H9 (cell line): ENCODE data around the gene NLGN4X. TPM values are rescaled to one million over a fixed set of nuclear protein-coding genes. Genes with fewer than 3 reads are reported as not detected.

Experiments
- DNase-seq: peaks from one replicate; pipeline ENCODE4 v3.0.0-alpha.2; 2017
- H2AFZ ChIP-seq: one replicate; pipeline ENCODE4 v1.6.1; 2013; ENCODE audit warnings: mild to moderate bottlenecking, low read length, control low read depth, moderate library complexity
- H2AK5ac ChIP-seq: 2 replicates; pipeline ENCODE4 v1.6.1; 2013; ENCODE audit warnings: low read length, control low read depth, mixed read lengths; ENCODE audit not compliant: insufficient read length
- H2BK120ac ChIP-seq: one replicate; pipeline ENCODE4 v1.6.1; 2013; ENCODE audit warnings: low read depth, mild to moderate bottlenecking, low read length, control low read depth, inconsistent platforms; ENCODE audit not compliant: poor library complexity, severe bottlenecking
- H2BK12ac ChIP-seq: 2 replicates; pipeline ENCODE4 v1.6.1; 2013; ENCODE audit warnings: low read length, control low read depth, mixed read lengths, low read depth; ENCODE audit not compliant: insufficient read length
- H2BK15ac ChIP-seq: 2 replicates; pipeline ENCODE4 v1.6.1; 2013; ENCODE audit warnings: low read depth, low read length, control low read depth
- H2BK20ac ChIP-seq: one replicate; pipeline ENCODE4 v1.6.1; 2013; ENCODE audit warnings: low read depth, mild to moderate bottlenecking, low read length, control low read depth, inconsistent platforms; ENCODE audit not compliant: poor library complexity, severe bottlenecking
- H2BK5ac ChIP-seq: 2 replicates; pipeline ENCODE4 v1.6.1; 2013; ENCODE audit warnings: low read length, control low read depth, mixed read lengths; ENCODE audit not compliant: insufficient read length
- H3K14ac ChIP-seq: 2 replicates; pipeline ENCODE4 v1.6.1; 2013; ENCODE audit warnings: low read length, control low read depth; ENCODE audit not compliant: insufficient read depth
- H3K18ac ChIP-seq: 2 replicates; pipeline ENCODE4 v1.6.1; 2013; ENCODE audit warnings: low read depth, mild to moderate bottlenecking, mixed read lengths, low read length, control low read depth; ENCODE audit not compliant: insufficient read length
- H3K23ac ChIP-seq: 2 replicates; pipeline ENCODE4 v1.6.1; 2013; ENCODE audit warnings: low read length, control low read depth, mixed read lengths, low read depth; ENCODE audit not compliant: insufficient read length
- H3K23me2 ChIP-seq: 2 replicates; pipeline ENCODE4 v1.6.1; 2013; ENCODE audit warnings: low read depth, mild to moderate bottlenecking, mixed read lengths, low read length, control low read depth; ENCODE audit not compliant: insufficient read length, poor library complexity, severe bottlenecking
- H3K27ac ChIP-seq: 2 replicates; pipeline ENCODE4 v1.5.1; 2013; ENCODE audit warnings: low read length, control low read depth, mixed read lengths, low read depth; ENCODE audit not compliant: insufficient read length
- H3K27me3 ChIP-seq: 2 replicates; pipeline ENCODE4 v1.6.1; 2013; ENCODE audit warnings: low read length, control low read depth, inconsistent platforms; ENCODE audit not compliant: insufficient read depth
- H3K4ac ChIP-seq: 2 replicates; pipeline ENCODE4 v1.6.1; 2013; ENCODE audit warnings: low read depth, mild to moderate bottlenecking, control low read depth, inconsistent platforms, low read length, moderate library complexity
- H3K4me1 ChIP-seq: 2 replicates; pipeline ENCODE4 v1.6.1; 2013; ENCODE audit warnings: low read length, control low read depth, inconsistent platforms; ENCODE audit not compliant: insufficient read depth
- H3K4me2 ChIP-seq: 2 replicates; pipeline ENCODE4 v1.6.1; 2013; ENCODE audit warnings: low read length, control low read depth, mixed read lengths; ENCODE audit not compliant: insufficient read length, insufficient read depth
- H3K56ac ChIP-seq: 2 replicates; pipeline ENCODE4 v1.6.1; 2013; ENCODE audit warnings: low read depth, mild to moderate bottlenecking, mixed read lengths, low read length, control low read depth; ENCODE audit not compliant: insufficient read length
- H3K79me1 ChIP-seq: 2 replicates; pipeline ENCODE4 v1.6.1; 2013; ENCODE audit warnings: low read depth, mild to moderate bottlenecking, moderate library complexity, low read length, control low read depth, inconsistent platforms; ENCODE audit not compliant: insufficient read depth, poor library complexity, severe bottlenecking
- H3K79me2 ChIP-seq: 2 replicates; pipeline ENCODE4 v1.6.1; 2013; ENCODE audit warnings: low read length, control low read depth, inconsistent platforms; ENCODE audit not compliant: insufficient read depth
- H3K9ac ChIP-seq: 2 replicates; pipeline ENCODE4 v1.6.1; 2013; ENCODE audit warnings: low read length, control low read depth, mixed read lengths; ENCODE audit not compliant: insufficient read length; ENCODE audit errors: extremely low read depth
- H3K9me3 ChIP-seq: one replicate; pipeline ENCODE4 v1.6.1; 2013; ENCODE audit warnings: low read depth, low read length, inconsistent platforms; ENCODE audit not compliant: control insufficient read depth
- H3T11ph ChIP-seq: one replicate; pipeline ENCODE4 v1.6.1; 2013; ENCODE audit warnings: mild to moderate bottlenecking, low read length, control low read depth, inconsistent platforms
- H4K20me1 ChIP-seq: one replicate; pipeline ENCODE4 v1.6.1; 2013; ENCODE audit not compliant: control insufficient read depth, insufficient read length, insufficient read depth
- H4K5ac ChIP-seq: 2 replicates; pipeline ENCODE4 v1.6.1; 2013; ENCODE audit warnings: low read depth, mild to moderate bottlenecking, mixed read lengths, low read length, control low read depth; ENCODE audit not compliant: insufficient read length
- H4K8ac ChIP-seq: replicated peaks from 2 replicates; pipeline ENCODE4 v1.6.1; 2013; ENCODE audit warnings: low read length, control low read depth, mixed read lengths, low read depth; ENCODE audit not compliant: insufficient read length
- H4K91ac ChIP-seq: 2 replicates; pipeline ENCODE4 v1.6.1; 2013; ENCODE audit warnings: low read depth, mild to moderate bottlenecking, moderate library complexity, mixed read lengths, low read length, control low read depth; ENCODE audit not compliant: insufficient read length
- H3K27ac Mint-ChIP-seq, 3 experiments: 2 replicates in 2 of 3; 3 replicates in 1 of 3; pipeline ENCODE4 v1.8.0; 2020 to 2021; ENCODE audit warnings: mixed read lengths in 3 of 3, mild to moderate bottlenecking in 1 of 3, moderate library complexity in 1 of 3
- H3K27me3 Mint-ChIP-seq: 2 replicates; pipeline ENCODE4 v1.8.0; 2021; ENCODE audit warnings: low read depth, mild to moderate bottlenecking, moderate library complexity, mixed read lengths
- H3K36me3 Mint-ChIP-seq, 3 experiments: 2 replicates in 2 of 3; 3 replicates in 1 of 3; pipeline ENCODE4 v1.8.0; 2020 to 2021; ENCODE audit warnings: low read depth in 3 of 3, mixed read lengths in 3 of 3; ENCODE audit not compliant: insufficient read depth in 1 of 3
- H3K4me1 Mint-ChIP-seq, 2 experiments: 2 replicates each; pipeline ENCODE4 v1.8.0; 2020; ENCODE audit warnings: mixed read lengths in 2 of 2
- H3K4me3 Mint-ChIP-seq, 2 experiments: 2 replicates in 1 of 2; 3 replicates in 1 of 2; pipeline ENCODE4 v1.8.0; 2020 to 2021; ENCODE audit warnings: mild to moderate bottlenecking in 2 of 2, mixed read lengths in 2 of 2, moderate library complexity in 1 of 2
- H3K9me3 Mint-ChIP-seq, 2 experiments: 2 replicates in 1 of 2; 3 replicates in 1 of 2; pipeline ENCODE4 v1.8.0; 2020; ENCODE audit warnings: mild to moderate bottlenecking in 2 of 2, mixed read lengths in 2 of 2, moderate library complexity in 1 of 2
- WGBS: extraction: QIAGEN DNeasy Blood & Tissue Kit; methylation state at CpG from one replicate; pipeline ENCODE4 v1.1.7; 2013; ENCODE audit warnings: missing lambda C conversion rate, low lambda C conversion rate, mixed read lengths; ENCODE audit not compliant: insufficient read length; ENCODE audit errors: extremely low coverage; 5-methylcytosine and 5-hydroxymethylcytosine counted together
- total RNA-seq: library from RNA; stranded (reverse); gene quantifications from 2 replicates; pipeline ENCODE4 v1.2.1, GENCODE V29; 2021
- TF ChIP-seq, protein P1 (sequence below): fragments of 200-600 bp; sonication (generic); conservative IDR thresholded peaks from 3 replicates; pipeline ENCODE4 v1.8.0; 2021; ENCODE audit warnings: antibody characterized with exemption, mild to moderate bottlenecking

The NLGN4X gene
- total RNA-seq, 1 experiment from 2014 or later, result 111 TPM

DNA sequence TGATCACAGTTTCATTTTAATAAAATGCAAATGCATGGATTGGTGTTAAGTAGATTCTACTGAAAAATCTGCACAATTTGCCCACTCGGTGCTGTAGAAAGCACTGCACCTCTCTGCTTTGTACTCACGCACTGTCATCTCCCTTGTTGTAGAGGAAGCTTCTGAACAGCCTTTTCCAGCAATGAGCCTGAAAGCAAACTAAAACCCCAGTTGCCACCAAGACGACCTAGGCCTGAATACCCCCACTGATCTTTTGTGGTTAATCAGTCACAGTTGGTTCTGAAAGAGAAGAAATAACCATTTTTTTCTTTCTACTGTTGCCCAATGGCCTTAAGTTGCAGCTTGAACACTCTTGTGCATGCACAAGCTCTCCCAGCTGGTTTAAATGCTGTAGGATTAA is 229.8 kb downstream of the NLGN4X start:
- TF ChIP-seq, protein P1, sequence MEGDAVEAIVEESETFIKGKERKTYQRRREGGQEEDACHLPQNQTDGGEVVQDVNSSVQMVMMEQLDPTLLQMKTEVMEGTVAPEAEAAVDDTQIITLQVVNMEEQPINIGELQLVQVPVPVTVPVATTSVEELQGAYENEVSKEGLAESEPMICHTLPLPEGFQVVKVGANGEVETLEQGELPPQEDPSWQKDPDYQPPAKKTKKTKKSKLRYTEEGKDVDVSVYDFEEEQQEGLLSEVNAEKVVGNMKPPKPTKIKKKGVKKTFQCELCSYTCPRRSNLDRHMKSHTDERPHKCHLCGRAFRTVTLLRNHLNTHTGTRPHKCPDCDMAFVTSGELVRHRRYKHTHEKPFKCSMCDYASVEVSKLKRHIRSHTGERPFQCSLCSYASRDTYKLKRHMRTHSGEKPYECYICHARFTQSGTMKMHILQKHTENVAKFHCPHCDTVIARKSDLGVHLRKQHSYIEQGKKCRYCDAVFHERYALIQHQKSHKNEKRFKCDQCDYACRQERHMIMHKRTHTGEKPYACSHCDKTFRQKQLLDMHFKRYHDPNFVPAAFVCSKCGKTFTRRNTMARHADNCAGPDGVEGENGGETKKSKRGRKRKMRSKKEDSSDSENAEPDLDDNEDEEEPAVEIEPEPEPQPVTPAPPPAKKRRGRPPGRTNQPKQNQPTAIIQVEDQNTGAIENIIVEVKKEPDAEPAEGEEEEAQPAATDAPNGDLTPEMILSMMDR, result no peak
- no peaks in the 10 kb centered on the region for H3K23me2 ChIP-seq
- no peak overlapping the region for H2BK120ac ChIP-seq
- H3K18ac ChIP-seq, result no peak overlapping the region
- H3K9ac ChIP-seq, result no peak overlapping the region
- Mint-ChIP-seq H3K4me3 (no peak overlapping the region), H3K9me3 (no peaks in the 10 kb centered on the region), H3K4me1 (peaks cover 32 to 46% of the 10 kb centered on the region in 2 experiments), H3K27me3 (no peaks in the 10 kb centered on the region), H3K36me3 (peaks cover 0 to 31% (median 15%) of the 10 kb centered on the region in 3 experiments; a peak in 5 of 7 replicates), H3K27ac (peak overlapping the region in 1 of 3 experiments; percentile 26; a peak in 1 of 7 replicates)
- no peak overlapping the region for H3T11ph ChIP-seq
- H4K8ac ChIP-seq, result no peak overlapping the region
- no peak for DNase-seq
- H3K23ac ChIP-seq, result no peak overlapping the region
- peaks cover 3% of the 10 kb centered on the region for H3K79me1 ChIP-seq
- no peaks in the 10 kb centered on the region for H4K20me1 ChIP-seq
- no peak overlapping the region for H4K5ac ChIP-seq
- H3K9me3 ChIP-seq, result no peaks in the 10 kb centered on the region
- H3K14ac ChIP-seq, result no peak overlapping the region
- WGBS, result no CpG with 5 or more reads among the region's 3 CpGs
- H4K91ac ChIP-seq, result no peak overlapping the region
- H3K4ac ChIP-seq, result no peak overlapping the region
- H3K27me3 ChIP-seq, result no peaks in the 10 kb centered on the region
- no peak overlapping the region for H2BK20ac ChIP-seq
- H3K4me2 ChIP-seq, result no peak overlapping the region
- H2AFZ ChIP-seq, result no peak overlapping the region
- no peak overlapping the region for H3K27ac ChIP-seq
- H3K79me2 ChIP-seq, result peaks cover 11% of the 10 kb centered on the region; the same call in 1 of the 2 replicates
- no peak overlapping the region for H2BK15ac ChIP-seq
- no peak overlapping the region for H3K56ac ChIP-seq
- H2BK12ac ChIP-seq, result no peak overlapping the region
- H2BK5ac ChIP-seq, result no peak overlapping the region
- H3K4me1 ChIP-seq, result peaks cover 3% of the 10 kb centered on the region; the same call in 1 of the 2 replicates
- H2AK5ac ChIP-seq, result no peak overlapping the region
